GM06990 (cell line): ENCODE measurements around the gene FAM50B.

Experiments used
- DNase-seq: peaks from one replicate; pipeline ENCODE4 v3.0.0-alpha.2; 2011; ENCODE audit not compliant: insufficient read length; ENCODE audit errors: extremely low read depth
- H3K27me3 ChIP-seq: replicated peaks from 2 replicates; pipeline ENCODE4 v1.6.0; 2011; ENCODE audit warnings: low read length; ENCODE audit not compliant: control insufficient read depth, insufficient read depth
- H3K36me3 ChIP-seq: 2 replicates; pipeline ENCODE4 v1.5.1; 2011; ENCODE audit warnings: low read length; ENCODE audit not compliant: control insufficient read depth, insufficient read depth
- H3K4me3 ChIP-seq: replicated peaks from 2 replicates; pipeline ENCODE4 v1.5.1; 2011; ENCODE audit warnings: low read depth, mild to moderate bottlenecking, control low read depth, low read length
- TF ChIP-seq, protein P1 (sequence below): IDR thresholded peaks from 2 replicates; pipeline ENCODE4 v1.5.1; 2011; ENCODE audit warnings: low read length, control low read depth, mild to moderate bottlenecking, inconsistent platforms; ENCODE audit not compliant: insufficient read depth, poor library complexity, severe bottlenecking

Gene FAM50B

DNA sequence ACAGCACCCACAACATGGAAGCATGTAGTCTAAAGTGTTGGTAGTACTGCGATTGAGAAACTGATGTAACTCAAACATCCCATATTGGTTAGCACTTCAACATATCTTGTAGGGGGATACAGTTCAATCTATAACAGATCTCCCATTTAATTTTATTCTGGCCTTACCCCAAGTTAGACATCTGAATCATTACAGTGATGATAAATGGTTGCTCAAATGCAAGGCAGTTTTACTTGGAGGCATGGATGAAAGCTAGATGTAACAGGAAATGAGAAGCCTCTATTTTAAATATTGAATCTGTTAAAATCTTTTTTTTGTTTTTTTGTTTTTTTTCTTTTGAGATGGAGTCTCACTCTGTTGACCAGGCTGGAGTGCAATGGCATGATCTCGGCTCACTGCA is 44.2 kb upstream of the FAM50B start:
- no peaks in the 10 kb centered on the region for H3K36me3 ChIP-seq
- no peak for DNase-seq
- no peak overlapping the region for H3K4me3 ChIP-seq
- no peaks in the 10 kb centered on the region for H3K27me3 ChIP-seq
- TF ChIP-seq, protein P1, sequence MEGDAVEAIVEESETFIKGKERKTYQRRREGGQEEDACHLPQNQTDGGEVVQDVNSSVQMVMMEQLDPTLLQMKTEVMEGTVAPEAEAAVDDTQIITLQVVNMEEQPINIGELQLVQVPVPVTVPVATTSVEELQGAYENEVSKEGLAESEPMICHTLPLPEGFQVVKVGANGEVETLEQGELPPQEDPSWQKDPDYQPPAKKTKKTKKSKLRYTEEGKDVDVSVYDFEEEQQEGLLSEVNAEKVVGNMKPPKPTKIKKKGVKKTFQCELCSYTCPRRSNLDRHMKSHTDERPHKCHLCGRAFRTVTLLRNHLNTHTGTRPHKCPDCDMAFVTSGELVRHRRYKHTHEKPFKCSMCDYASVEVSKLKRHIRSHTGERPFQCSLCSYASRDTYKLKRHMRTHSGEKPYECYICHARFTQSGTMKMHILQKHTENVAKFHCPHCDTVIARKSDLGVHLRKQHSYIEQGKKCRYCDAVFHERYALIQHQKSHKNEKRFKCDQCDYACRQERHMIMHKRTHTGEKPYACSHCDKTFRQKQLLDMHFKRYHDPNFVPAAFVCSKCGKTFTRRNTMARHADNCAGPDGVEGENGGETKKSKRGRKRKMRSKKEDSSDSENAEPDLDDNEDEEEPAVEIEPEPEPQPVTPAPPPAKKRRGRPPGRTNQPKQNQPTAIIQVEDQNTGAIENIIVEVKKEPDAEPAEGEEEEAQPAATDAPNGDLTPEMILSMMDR, result no peak

DNA sequence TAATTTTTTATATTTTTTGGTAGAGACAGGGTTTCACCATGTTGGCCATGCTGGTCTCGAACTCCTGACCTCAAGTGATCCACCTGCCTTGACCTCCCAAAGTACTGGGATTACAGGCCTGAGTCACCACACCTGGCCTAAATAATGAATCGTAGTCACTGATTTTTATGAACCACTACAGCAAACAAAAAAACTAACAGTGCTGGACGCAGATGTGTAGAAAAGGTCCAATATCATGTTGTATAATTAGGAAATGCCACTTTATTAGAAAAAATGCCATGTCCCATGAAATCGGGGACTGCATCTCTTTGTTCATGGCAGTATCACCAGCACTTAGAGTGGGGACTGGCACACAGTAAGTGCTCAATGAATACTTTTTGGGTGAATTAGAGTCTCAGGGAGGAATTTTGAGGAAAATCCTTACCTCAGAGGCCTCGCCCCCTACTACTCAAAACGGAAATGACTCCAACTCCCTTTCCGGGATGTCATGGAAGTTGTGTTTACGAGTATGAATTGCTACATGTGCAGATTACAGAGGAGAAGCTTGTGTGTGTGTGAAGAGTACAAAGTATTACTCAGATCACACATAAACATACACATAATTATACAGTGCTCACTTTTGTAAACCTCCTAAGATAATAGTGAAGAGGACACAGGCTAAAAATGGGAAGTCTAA is 43.6 kb upstream of the FAM50B start:
- TF ChIP-seq, protein P1, result no peak
- no peak overlapping the region for H3K4me3 ChIP-seq
- no peaks in the 10 kb centered on the region for H3K27me3 ChIP-seq
- no peaks in the 10 kb centered on the region for H3K36me3 ChIP-seq
- DNase-seq, result no peak

DNA sequence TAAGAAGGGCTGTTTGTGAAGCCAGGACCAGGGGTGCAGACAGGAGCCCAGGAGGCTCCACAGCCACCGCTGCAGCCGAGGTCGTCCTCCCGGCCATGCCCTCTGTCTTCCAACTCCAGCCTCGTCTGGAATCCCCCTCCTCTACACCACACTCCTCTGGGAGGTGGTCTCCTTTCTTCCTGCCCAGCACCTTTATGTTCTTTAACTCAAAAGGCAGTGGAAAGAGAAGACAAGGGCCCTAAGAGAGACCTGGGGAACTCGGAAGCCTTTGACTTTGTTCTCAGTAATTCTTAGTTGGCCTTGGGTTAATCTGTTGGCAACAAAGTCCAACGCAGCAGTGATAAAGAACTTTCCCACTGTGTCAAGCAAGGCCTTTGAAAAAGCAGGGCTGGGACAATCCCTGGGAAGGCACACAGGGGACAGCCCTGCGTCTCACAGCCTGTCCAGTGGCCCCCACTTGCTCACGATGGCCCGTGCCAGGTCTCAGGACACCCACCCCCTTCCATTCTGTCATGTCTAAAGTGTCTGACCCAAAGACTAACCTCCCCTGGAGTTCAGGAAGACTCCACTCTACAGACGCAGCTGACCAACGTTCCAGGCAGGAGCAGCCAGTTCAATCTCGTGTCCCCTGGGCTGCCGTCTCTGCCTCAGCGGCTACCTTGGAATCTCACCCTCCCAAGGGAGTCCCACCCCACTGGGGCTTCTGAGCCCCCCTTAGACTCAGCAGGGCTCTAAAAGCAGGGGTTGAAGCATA is 42.8 kb upstream of the FAM50B start:
- Histone ChIP-seq H3K27me3 (no peaks in the 10 kb centered on the region), H3K4me3 (no peak overlapping the region), H3K36me3 (no peaks in the 10 kb centered on the region)
- no peak for DNase-seq
- TF ChIP-seq, protein P1, result no peak

DNA sequence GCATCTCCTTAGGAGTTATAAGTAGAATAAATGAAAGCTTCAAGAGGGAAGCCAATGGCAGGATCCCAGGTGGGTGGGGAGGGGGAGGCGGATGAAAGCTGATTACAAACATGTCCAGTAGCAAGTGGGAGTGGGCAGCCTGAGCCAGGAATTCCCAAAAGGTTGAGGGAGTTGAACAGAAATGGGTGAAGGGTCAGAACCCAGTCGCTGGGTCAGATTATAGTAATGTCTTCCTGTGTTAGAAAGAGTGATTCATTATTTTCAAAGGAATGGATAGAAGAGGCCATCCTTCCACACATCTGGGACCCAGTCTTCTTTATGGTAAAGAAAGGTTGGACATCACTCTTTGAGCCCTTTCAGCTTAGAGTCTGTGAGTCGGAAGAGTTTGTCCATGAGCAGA is 41.0 kb upstream of the FAM50B start:
- no peak for DNase-seq
- TF ChIP-seq, protein P1, result no peak
- H3K36me3 ChIP-seq, result no peaks in the 10 kb centered on the region
- H3K4me3 ChIP-seq, result no peak overlapping the region
- H3K27me3 ChIP-seq, result no peaks in the 10 kb centered on the region

DNA sequence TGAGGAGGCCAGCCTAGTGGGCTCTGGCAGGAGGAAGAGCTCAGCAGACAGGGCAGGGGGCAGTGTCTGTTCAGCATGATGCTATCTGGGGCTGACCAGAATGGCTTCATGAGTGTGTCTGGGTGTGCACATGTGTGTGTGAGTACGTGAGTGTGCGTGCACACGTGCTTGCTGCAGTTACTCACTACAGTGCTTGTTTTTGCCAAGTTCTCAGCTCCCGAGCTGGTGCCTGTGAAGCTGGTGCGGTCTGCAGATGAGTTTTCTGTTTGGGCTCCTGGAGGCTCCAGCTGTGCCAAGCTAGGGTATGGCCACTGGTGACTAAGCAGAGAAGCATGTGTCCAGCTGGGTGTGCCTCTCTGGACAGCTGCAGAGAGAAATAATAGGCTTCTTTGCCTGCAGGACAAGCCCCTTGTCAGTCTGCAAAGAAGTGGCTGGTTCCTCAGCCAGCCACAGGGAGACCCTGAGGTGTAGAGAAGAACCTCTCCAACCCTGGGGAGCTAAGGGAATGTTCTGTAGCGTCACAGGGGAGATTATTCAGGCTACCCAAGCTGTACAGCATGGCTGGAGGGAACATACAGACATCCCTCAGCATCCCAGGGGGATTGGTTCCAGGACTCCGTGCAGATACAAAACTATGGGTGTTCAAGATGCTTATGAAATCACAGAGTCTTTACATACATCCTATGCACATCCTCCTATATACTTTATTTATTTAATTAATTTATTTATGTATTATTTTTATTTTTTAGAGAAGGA is 40.2 kb upstream of the FAM50B start:
- DNase-seq, result no peak
- TF ChIP-seq, protein P1, result no peak
- Histone ChIP-seq H3K4me3 (no peak overlapping the region), H3K27me3 (no peaks in the 10 kb centered on the region), H3K36me3 (no peaks in the 10 kb centered on the region)
